Progenitor cell of endocrine pancreas (in vitro differentiated cells): ENCODE measurements around the gene RBFOX1. TPM values are rescaled to one million over a fixed set of nuclear protein-coding genes. Genes with fewer than 3 reads are reported as not detected.

Source experiments
- DNase-seq: peaks from one replicate; pipeline ENCODE4 v3.0.0; 2021; ENCODE audit warnings: low spot score; ENCODE audit not compliant: unreplicated experiment
- H3K27ac Mint-ChIP-seq: 2 replicates; pipeline ENCODE4 v1.8.0; 2021; ENCODE audit warnings: mild to moderate bottlenecking, moderate library complexity, mixed read lengths
- H3K27me3 Mint-ChIP-seq: 2 replicates; pipeline ENCODE4 v1.8.0; 2021; ENCODE audit warnings: mixed read lengths
- H3K36me3 Mint-ChIP-seq: 2 replicates; pipeline ENCODE4 v1.8.0; 2022; ENCODE audit warnings: mixed read lengths; ENCODE audit not compliant: insufficient read depth
- H3K4me1 Mint-ChIP-seq: 2 replicates; pipeline ENCODE4 v1.8.0; 2021; ENCODE audit warnings: low read depth, mixed read lengths
- H3K4me3 Mint-ChIP-seq: 2 replicates; pipeline ENCODE4 v1.8.0; 2021; ENCODE audit warnings: low read depth, mild to moderate bottlenecking, moderate library complexity, mixed read lengths
- H3K9me3 Mint-ChIP-seq: 2 replicates; pipeline ENCODE4 v1.8.0; 2021; ENCODE audit warnings: low read depth, mixed read lengths
- total RNA-seq: library from RNA; stranded (reverse); gene quantifications from 2 replicates; pipeline ENCODE4 v1.2.1, GENCODE V29; 2021
- TF ChIP-seq, protein P1 (sequence below): fragments of 200-600 bp; sonication (generic); IDR thresholded peaks from one replicate; pipeline ENCODE4 v1.5.0; 2021; ENCODE audit warnings: antibody characterized with exemption, mild to moderate bottlenecking; ENCODE audit not compliant: unreplicated experiment

Gene RBFOX1
- total RNA-seq, 1 donor from 2014 or later, result 0.29 TPM

DNA sequence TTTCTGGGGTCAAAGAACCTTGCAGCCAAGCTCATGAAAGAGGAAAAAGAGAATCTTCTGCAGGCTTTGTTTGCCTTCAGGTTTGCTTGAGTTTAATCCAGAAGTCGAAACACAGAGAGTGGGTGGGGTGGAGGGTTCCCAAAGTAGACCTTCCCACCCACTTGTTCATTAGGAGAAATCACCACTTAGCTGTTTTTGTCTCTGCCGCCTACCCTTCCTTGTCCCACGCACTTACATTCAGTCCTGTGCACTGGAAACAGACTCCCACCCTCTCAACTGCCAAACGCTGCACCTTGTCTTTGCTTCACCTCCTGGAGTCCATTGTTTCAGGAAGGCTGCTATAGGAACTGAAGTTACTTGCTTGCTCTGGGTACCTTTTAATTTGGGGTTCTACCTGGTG is 38.6 kb upstream of the RBFOX1 start:
- Mint-ChIP-seq H3K36me3 (no peaks in the 10 kb centered on the region), H3K27ac (no peak overlapping the region), H3K27me3 (peaks cover 16% of the 10 kb centered on the region), H3K4me3 (no peak overlapping the region), H3K4me1 (no peaks in the 10 kb centered on the region), H3K9me3 (no peaks in the 10 kb centered on the region)
- TF ChIP-seq, protein P1, sequence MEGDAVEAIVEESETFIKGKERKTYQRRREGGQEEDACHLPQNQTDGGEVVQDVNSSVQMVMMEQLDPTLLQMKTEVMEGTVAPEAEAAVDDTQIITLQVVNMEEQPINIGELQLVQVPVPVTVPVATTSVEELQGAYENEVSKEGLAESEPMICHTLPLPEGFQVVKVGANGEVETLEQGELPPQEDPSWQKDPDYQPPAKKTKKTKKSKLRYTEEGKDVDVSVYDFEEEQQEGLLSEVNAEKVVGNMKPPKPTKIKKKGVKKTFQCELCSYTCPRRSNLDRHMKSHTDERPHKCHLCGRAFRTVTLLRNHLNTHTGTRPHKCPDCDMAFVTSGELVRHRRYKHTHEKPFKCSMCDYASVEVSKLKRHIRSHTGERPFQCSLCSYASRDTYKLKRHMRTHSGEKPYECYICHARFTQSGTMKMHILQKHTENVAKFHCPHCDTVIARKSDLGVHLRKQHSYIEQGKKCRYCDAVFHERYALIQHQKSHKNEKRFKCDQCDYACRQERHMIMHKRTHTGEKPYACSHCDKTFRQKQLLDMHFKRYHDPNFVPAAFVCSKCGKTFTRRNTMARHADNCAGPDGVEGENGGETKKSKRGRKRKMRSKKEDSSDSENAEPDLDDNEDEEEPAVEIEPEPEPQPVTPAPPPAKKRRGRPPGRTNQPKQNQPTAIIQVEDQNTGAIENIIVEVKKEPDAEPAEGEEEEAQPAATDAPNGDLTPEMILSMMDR, result no peak
- DNase-seq, result no peak

DNA sequence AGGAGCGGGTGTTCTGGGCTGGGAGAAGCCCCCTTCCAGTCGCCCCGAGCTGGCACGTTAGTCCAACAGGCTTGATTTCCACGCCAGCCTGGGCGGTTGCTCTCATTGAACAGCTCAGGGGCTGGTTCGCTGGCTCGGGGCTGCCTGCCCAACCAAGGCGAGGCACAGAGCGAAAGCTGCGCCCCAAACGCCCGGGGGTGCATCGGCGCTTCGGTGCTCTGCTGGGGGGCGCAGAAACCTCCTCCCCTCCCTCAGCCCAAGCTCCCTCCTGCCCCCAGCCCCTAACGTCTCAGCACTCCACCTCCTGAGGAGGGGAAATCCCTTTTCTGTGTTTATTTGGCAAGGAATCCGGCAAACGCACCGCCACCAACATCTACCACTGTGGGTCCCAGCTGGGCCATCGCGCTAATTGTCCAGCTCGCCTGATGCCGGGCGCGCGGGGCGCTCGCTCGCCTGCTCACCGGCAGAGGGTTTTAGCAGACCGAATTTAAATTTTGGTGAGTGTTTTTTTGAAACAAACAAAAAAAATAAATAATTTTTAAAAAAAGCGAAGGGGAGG is 29.5 kb upstream of the RBFOX1 start:
- Mint-ChIP-seq H3K27ac (no peak overlapping the region), H3K4me1 (peaks cover 13% of the 10 kb centered on the region), H3K27me3 (peaks cover 89% of the 10 kb centered on the region), H3K4me3 (peak overlapping the region; percentile 68), H3K36me3 (no peaks in the 10 kb centered on the region), H3K9me3 (no peaks in the 10 kb centered on the region)
- TF ChIP-seq, protein P1, result peak; percentile 24
- peak; percentile 14 for DNase-seq

DNA sequence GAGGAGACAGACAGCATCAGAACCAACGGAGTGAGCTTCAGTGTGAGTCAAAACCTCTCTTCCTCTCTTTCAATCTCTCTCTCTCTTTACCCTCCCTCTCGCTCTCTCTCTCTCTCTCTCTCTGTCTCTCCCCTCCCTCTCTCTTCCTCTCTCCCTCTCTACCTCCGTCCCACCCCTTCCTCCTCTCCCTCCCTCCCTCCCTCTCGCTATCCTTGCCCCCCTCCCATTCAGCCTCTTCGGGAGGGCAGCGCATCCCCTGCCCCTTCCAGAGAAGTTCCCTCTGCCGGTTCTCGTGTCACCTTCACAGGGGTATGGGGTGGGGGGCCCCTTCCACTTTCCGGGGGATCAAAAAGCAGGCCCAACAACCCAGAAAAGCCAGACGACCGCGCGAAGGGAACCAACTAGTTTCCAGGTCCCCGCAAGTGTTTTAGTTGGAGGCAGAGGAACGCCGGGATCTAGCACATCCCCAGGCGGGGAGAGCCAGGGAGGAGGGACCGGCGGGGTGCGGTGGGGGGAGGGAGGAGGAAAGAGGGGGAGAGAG is 28.9 kb upstream of the RBFOX1 start:
- Mint-ChIP-seq H3K4me1 (peaks cover 13% of the 10 kb centered on the region), H3K4me3 (peak overlapping the region; percentile 68), H3K27ac (no peak overlapping the region), H3K36me3 (no peaks in the 10 kb centered on the region), H3K9me3 (no peaks in the 10 kb centered on the region), H3K27me3 (peaks cover 91% of the 10 kb centered on the region)
- no peak for DNase-seq
- TF ChIP-seq, protein P1, result no peak

DNA sequence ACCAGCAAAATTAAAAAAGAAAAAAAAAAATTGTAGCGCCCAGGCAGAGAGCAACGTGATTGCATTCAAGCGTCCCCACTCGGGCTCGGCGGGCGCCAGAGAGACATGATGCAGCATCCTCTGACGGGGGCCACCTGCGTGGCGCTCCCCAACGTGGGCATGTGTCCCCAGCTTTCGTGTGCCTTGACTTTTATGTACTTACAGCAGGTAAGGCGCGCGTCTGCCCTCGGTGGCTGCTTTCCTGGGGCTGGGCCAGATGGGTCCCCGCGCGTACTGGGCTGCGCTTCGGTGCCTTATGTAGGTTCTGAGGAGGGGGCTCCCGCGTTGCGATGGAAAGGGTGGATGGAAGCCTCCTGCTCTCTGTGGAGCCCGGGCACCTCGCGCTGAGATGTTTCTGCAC is 28.4 kb upstream of the RBFOX1 start:
- Mint-ChIP-seq H3K27me3 (peaks cover 92% of the 10 kb centered on the region), H3K4me3 (peak overlapping the region; percentile 32), H3K9me3 (no peaks in the 10 kb centered on the region)

DNA sequence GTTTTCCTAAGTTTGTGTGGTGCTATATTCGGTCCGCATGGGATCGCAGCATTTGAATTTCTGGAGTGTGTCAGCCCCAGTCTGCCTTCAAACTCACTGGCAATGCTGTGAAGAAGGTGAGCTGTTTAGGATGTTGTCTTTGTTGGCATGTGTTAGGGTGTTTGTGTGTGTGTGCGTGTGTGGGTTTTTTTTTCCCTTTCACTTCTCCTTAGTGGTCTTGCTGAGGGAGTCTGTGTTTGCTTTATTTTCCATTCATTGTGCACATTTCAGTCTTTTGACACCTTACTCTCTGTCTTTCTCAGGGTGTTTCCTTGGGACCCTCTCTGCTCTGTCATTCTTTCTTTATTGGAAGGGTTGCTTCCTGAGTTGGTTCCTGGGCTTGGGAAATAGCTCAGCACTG is 27.7 kb upstream of the RBFOX1 start:
- H3K27me3 Mint-ChIP-seq, result peaks cover 86% of the 10 kb centered on the region
- DNase-seq, result no peak
- TF ChIP-seq, protein P1, result no peak
- no peak overlapping the region for H3K27ac Mint-ChIP-seq
- H3K9me3 Mint-ChIP-seq, result no peaks in the 10 kb centered on the region
- H3K36me3 Mint-ChIP-seq, result no peaks in the 10 kb centered on the region
- H3K4me3 Mint-ChIP-seq, result peak overlapping the region; percentile 11
- peaks cover 13% of the 10 kb centered on the region for H3K4me1 Mint-ChIP-seq

More for the DNA sequence above, 28.4 kb upstream of the RBFOX1 start:
- Mint-ChIP-seq H3K4me1 (peaks cover 13% of the 10 kb centered on the region), H3K36me3 (no peaks in the 10 kb centered on the region), H3K27ac (no peak overlapping the region)
- no peak for DNase-seq
- TF ChIP-seq, protein P1, result no peak
